Measurements from ENCODE around the gene KY. TPM values are rescaled to one million over a fixed set of nuclear protein-coding genes. Genes with fewer than 3 reads are reported as not detected.

Gene KY
- total RNA-seq, 4 donors from 2014 or later = 0.19 to 1.2 TPM; not detected in 2

GRCh38 chr3:134680796-134681521 lies 30.1 kb upstream of the KY start:
- WGBS, 2 donors = 72 to 79% methylated on average over 5 to 10 of the region's 10 CpGs
- no peaks in the 10 kb centered on the region for H3K4me1 ChIP-seq
- H3K27me3 ChIP-seq = no peaks in the 10 kb centered on the region
- no peak overlapping the region for H3K27ac ChIP-seq
- intact Hi-C loops (cut with DNase I) = no loop called here
- no peak for TF ChIP-seq CTCF (IDR thresholded peaks at IDR 0.05)
- no peak for TF ChIP-seq POLR2A (IDR thresholded peaks at IDR 0.05)
- H3K4me3 ChIP-seq = no peak overlapping the region
- no peaks in the 10 kb centered on the region for H3K9me3 ChIP-seq
- no peaks in the 10 kb centered on the region for H3K36me3 ChIP-seq
- DNase-seq = no peak

GRCh38 chr3:134677987-134678308 lies 27.1 kb upstream of the KY start:
- Histone ChIP-seq H3K27me3 (no peaks in the 10 kb centered on the region), H3K9me3 (peaks cover 0 to 22% (median 5%) of the 10 kb centered on the region in 3 donors), H3K36me3 (no peaks in the 10 kb centered on the region), H3K4me1 (no peaks in the 10 kb centered on the region), H3K27ac (no peak overlapping the region), H3K4me3 (no peak overlapping the region)
- TF ChIP-seq POLR2A (IDR thresholded peaks at IDR 0.05) = no peak
- no peak for TF ChIP-seq CTCF (IDR thresholded peaks at IDR 0.05)
- intact Hi-C loops (cut with DNase I) = no loop called here
- no peak for DNase-seq
- 93 to 96% methylated on average over 2 of the region's 2 CpGs for WGBS, 2 donors

DNA sequence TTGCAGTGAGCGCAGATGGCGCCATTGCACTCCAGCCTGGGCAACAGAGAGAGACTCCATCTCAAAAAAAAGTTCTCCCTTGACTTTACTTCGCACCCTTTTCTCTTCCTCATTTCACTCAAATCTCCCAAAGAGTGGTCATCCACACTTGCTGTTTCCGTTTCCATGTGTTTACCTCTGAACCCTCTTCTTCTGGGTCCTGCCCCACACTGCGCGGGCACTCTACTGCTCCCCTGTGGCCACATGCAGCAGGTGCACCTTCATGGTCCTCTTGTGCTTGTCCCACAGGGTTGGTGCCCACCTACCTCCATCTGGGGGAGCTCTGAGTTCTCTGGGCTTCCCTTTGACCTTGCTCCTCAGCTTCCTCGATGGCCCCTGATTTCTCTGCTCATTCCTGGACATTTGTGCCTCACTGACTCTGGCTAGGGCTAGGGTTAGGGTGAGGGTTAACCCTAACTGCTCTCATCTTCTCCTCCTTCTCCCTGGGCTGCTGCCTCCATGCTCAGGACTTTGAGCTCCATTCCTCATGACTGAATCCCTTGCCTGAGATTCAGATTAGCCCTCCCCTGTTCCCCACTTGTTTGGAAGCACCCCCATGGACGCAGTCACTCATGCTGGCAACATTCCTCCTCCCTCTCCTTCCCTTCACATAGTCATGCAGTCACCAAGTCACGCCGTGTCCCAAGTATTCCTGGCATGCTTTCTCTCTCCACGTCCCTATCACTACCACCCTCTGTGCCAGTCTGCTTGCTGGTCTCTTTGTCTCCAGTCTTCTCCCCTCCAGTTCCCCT lies 26.6 kb upstream of the KY start:
- no peaks in the 10 kb centered on the region for H3K4me1 ChIP-seq
- no peak for DNase-seq
- intact Hi-C loops (cut with DNase I) = no loop called here
- no peaks in the 10 kb centered on the region for H3K27me3 ChIP-seq
- H3K36me3 ChIP-seq = no peaks in the 10 kb centered on the region
- H3K4me3 ChIP-seq = no peak overlapping the region
- H3K27ac ChIP-seq = no peak overlapping the region
- peaks cover 0 to 24% (median 5%) of the 10 kb centered on the region in 3 donors for H3K9me3 ChIP-seq
- WGBS, 2 donors = 51 to 55% methylated on average over 11 of the region's 11 CpGs
- TF ChIP-seq POLR2A (IDR thresholded peaks at IDR 0.05) = no peak
- peak in 3 of 6 experiments; percentile 4 to 49 (median 18) for TF ChIP-seq CTCF (IDR thresholded peaks at IDR 0.05)

GRCh38 chr3:134675726-134676256 lies 25.0 kb upstream of the KY start:
- H3K4me1 ChIP-seq = no peaks in the 10 kb centered on the region
- no peak for DNase-seq
- intact Hi-C loops (cut with DNase I) = no loop called here
- 75 to 77% methylated on average over 3 of the region's 3 CpGs for WGBS, 2 donors
- no peak overlapping the region for H3K27ac ChIP-seq
- H3K27me3 ChIP-seq = no peaks in the 10 kb centered on the region
- H3K9me3 ChIP-seq = peaks cover 0 to 24% (median 5%) of the 10 kb centered on the region in 3 donors
- no peak overlapping the region for H3K4me3 ChIP-seq
- no peak for TF ChIP-seq CTCF (IDR thresholded peaks at IDR 0.05)
- TF ChIP-seq POLR2A (IDR thresholded peaks at IDR 0.05) = no peak
- H3K36me3 ChIP-seq = no peaks in the 10 kb centered on the region

- DNase-seq = no peak
- TF ChIP-seq POLR2A (IDR thresholded peaks at IDR 0.05) = no peak
- no peaks in the 10 kb centered on the region for H3K27me3 ChIP-seq
- no peaks in the 10 kb centered on the region for H3K4me1 ChIP-seq
- H3K27ac ChIP-seq = no peak overlapping the region
- intact Hi-C loops (cut with DNase I) = no loop called here
- WGBS, 2 donors = 80 to 88% methylated on average over 5 of the region's 5 CpGs
- no peak overlapping the region for H3K4me3 ChIP-seq
- H3K36me3 ChIP-seq = no peaks in the 10 kb centered on the region
- H3K9me3 ChIP-seq = peaks cover 0 to 24% (median 5%) of the 10 kb centered on the region in 3 donors
Observed at GRCh38 chr3:134672571-134672970, 21.7 kb upstream of the KY start.
